ENCODE measurements around the gene PEPD.

PEPD gene

DNA sequence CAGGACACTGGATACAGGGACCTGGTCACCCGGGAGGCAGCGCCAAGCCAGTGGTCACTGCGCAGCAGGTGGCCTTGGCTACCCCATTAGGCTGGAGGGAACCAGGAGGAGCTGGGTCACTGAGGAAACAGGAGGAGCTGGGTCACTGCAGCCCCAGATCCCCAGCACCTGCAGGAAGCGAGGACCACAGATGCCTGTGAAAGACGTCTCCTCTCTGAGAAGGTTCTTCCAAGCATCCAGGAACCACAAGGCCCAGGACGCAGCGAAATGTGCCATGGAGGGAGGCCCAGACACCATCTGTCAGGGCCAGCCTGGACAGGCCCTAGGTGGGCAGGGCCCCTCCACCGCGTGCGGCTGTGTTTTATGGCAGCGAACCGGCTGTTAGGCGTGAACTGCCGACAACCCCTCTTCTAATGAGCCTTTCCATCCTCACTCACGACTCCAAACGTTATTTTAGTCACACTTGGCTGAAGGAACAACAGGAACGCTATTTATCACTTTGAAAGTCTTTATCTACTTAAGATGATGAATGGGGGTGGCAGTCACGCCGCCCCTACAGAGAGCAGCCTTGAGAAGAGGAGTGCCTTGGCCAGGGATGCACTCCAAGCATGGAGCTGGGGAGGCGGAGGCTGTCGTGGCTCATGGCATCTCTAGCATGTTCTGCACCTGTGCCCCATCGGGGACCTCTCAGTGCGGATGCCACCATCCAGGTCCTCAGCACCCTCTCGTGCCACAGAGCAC, 94.8 kb downstream of the PEPD start:
- no peaks in the 10 kb centered on the region for H3K4me1 ChIP-seq (ENCODE audit: insufficient read depth, low read length)
- H3K36me3 ChIP-seq (ENCODE audit: insufficient read depth, low read length), result no peaks in the 10 kb centered on the region
- H3K27me3 ChIP-seq (ENCODE audit: insufficient read depth, low read length), result no peaks in the 10 kb centered on the region
- no peaks in the 10 kb centered on the region for H3K9me3 ChIP-seq (ENCODE audit: low read length)
- no peak overlapping the region for H3K4me3 ChIP-seq (ENCODE audit: low read length)
- no peak overlapping the region for H2AFZ ChIP-seq (ENCODE audit: low read depth, low read length)

GRCh38 chr19:33424181-33424580, 97.4 kb downstream of the PEPD start:
- no peak overlapping the region for H2AFZ ChIP-seq (ENCODE audit: low read depth, low read length)
- no peak overlapping the region for H3K4me3 ChIP-seq (ENCODE audit: low read length)
- no peaks in the 10 kb centered on the region for H3K27me3 ChIP-seq (ENCODE audit: insufficient read depth, low read length)
- no peaks in the 10 kb centered on the region for H3K36me3 ChIP-seq (ENCODE audit: insufficient read depth, low read length)
- peaks cover 9% of the 10 kb centered on the region for H3K4me1 ChIP-seq (ENCODE audit: insufficient read depth, low read length)
- H3K9me3 ChIP-seq (ENCODE audit: low read length), result no peaks in the 10 kb centered on the region

- no peaks in the 10 kb centered on the region for H3K36me3 ChIP-seq (ENCODE audit: insufficient read depth, low read length)
These were observed 99.0 kb downstream of the PEPD start for GRCh38 chr19:33422369-33423180.

GRCh38 chr19:33421368-33421767, 100.2 kb downstream of the PEPD start:
- Histone ChIP-seq H2AFZ (ENCODE audit: low read depth, low read length) (no peak overlapping the region), H3K4me1 (ENCODE audit: insufficient read depth, low read length) (peaks cover 14% of the 10 kb centered on the region), H3K4me3 (ENCODE audit: low read length) (no peak overlapping the region), H3K27me3 (ENCODE audit: insufficient read depth, low read length) (no peaks in the 10 kb centered on the region), H3K36me3 (ENCODE audit: insufficient read depth, low read length) (no peaks in the 10 kb centered on the region), H3K9me3 (ENCODE audit: low read length) (no peaks in the 10 kb centered on the region)

More at GRCh38 chr19:33422369-33423180, 99.0 kb downstream of the PEPD start:
- H3K27me3 ChIP-seq (ENCODE audit: insufficient read depth, low read length), result no peaks in the 10 kb centered on the region
- no peak overlapping the region for H2AFZ ChIP-seq (ENCODE audit: low read depth, low read length)
- H3K9me3 ChIP-seq (ENCODE audit: low read length), result no peaks in the 10 kb centered on the region
- H3K4me3 ChIP-seq (ENCODE audit: low read length), result no peak overlapping the region
- peaks cover 14% of the 10 kb centered on the region for H3K4me1 ChIP-seq (ENCODE audit: insufficient read depth, low read length)

- Histone ChIP-seq H2AFZ (ENCODE audit: low read depth, low read length) (no peak overlapping the region), H3K9me3 (ENCODE audit: low read length) (no peaks in the 10 kb centered on the region), H3K4me3 (ENCODE audit: low read length) (no peak overlapping the region), H3K27me3 (ENCODE audit: insufficient read depth, low read length) (no peaks in the 10 kb centered on the region), H3K36me3 (ENCODE audit: insufficient read depth, low read length) (no peaks in the 10 kb centered on the region), H3K4me1 (ENCODE audit: insufficient read depth, low read length) (peaks cover 14% of the 10 kb centered on the region)
These were observed 100.8 kb downstream of the PEPD start for GRCh38 chr19:33420821-33421220.

GRCh38 chr19:33419788-33420130, 101.8 kb downstream of the PEPD start:
- no peak overlapping the region for H2AFZ ChIP-seq (ENCODE audit: low read depth, low read length)
- H3K9me3 ChIP-seq (ENCODE audit: low read length), result no peaks in the 10 kb centered on the region
- no peaks in the 10 kb centered on the region for H3K36me3 ChIP-seq (ENCODE audit: insufficient read depth, low read length)
- H3K4me1 ChIP-seq (ENCODE audit: insufficient read depth, low read length), result peaks cover 14% of the 10 kb centered on the region
- H3K27me3 ChIP-seq (ENCODE audit: insufficient read depth, low read length), result no peaks in the 10 kb centered on the region
- H3K4me3 ChIP-seq (ENCODE audit: low read length), result no peak overlapping the region

GRCh38 chr19:33418871-33419787, 102.5 kb downstream of the PEPD start:
- H3K36me3 ChIP-seq (ENCODE audit: insufficient read depth, low read length), result no peaks in the 10 kb centered on the region
- H3K27me3 ChIP-seq (ENCODE audit: insufficient read depth, low read length), result no peaks in the 10 kb centered on the region
- H3K4me1 ChIP-seq (ENCODE audit: insufficient read depth, low read length), result peaks cover 14% of the 10 kb centered on the region
- no peak overlapping the region for H3K4me3 ChIP-seq (ENCODE audit: low read length)
- H2AFZ ChIP-seq (ENCODE audit: low read depth, low read length), result no peak overlapping the region
- no peaks in the 10 kb centered on the region for H3K9me3 ChIP-seq (ENCODE audit: low read length)

DNA sequence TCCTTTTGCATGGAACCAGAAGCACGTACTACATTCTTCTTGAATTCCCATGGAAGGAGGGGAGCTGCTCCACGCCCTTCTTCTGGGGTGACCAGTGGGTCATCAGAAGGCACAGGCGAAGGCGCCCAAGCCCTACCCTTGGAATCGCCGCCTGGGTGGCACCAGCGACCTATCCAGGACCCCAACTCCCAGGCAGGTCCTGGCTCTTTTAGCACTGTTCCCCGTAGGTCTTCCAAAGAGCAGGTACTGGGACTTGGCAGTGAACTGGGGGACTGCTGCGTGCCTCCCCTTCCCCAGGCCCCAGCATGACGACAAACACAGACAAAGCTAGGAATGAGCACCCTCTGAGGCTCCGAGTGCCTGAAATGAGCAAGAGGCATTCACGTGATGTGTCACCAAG, 103.1 kb downstream of the PEPD start:
- H3K36me3 ChIP-seq (ENCODE audit: insufficient read depth, low read length), result no peaks in the 10 kb centered on the region
- no peaks in the 10 kb centered on the region for H3K27me3 ChIP-seq (ENCODE audit: insufficient read depth, low read length)
- peaks cover 14% of the 10 kb centered on the region for H3K4me1 ChIP-seq (ENCODE audit: insufficient read depth, low read length)
- H3K9me3 ChIP-seq (ENCODE audit: low read length), result no peaks in the 10 kb centered on the region
- no peak overlapping the region for H2AFZ ChIP-seq (ENCODE audit: low read depth, low read length)
- no peak overlapping the region for H3K4me3 ChIP-seq (ENCODE audit: low read length)

DNA sequence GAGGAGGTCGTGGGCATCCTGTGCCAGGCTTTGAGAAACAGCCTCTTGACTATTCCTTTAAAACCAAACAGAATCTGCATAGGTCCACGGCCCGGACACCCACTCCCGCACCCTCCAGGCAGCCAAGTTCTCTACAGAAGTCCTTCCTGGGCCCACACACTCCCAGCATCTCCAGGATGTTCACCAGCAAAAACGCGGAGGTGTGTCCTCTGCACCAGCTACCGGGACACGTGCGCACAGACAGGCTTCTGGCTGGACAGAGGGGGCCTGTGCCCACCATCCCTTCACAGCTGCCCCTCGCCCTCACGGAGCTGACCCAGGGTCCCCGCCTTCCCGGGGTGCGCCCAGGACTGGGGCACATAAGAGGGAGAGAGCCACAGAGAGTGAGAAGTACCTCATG, 103.8 kb downstream of the PEPD start:
- H3K9me3 ChIP-seq (ENCODE audit: low read length), result no peaks in the 10 kb centered on the region
- peaks cover 14% of the 10 kb centered on the region for H3K4me1 ChIP-seq (ENCODE audit: insufficient read depth, low read length)
- no peak overlapping the region for H3K4me3 ChIP-seq (ENCODE audit: low read length)
- H3K27me3 ChIP-seq (ENCODE audit: insufficient read depth, low read length), result no peaks in the 10 kb centered on the region
- H3K36me3 ChIP-seq (ENCODE audit: insufficient read depth, low read length), result no peaks in the 10 kb centered on the region
- H2AFZ ChIP-seq (ENCODE audit: low read depth, low read length), result no peak overlapping the region

GRCh38 chr19:33416307-33417215, 105.0 kb downstream of the PEPD start:
- Histone ChIP-seq H3K36me3 (ENCODE audit: insufficient read depth, low read length) (no peaks in the 10 kb centered on the region), H3K4me1 (ENCODE audit: insufficient read depth, low read length) (peaks cover 14% of the 10 kb centered on the region), H3K27me3 (ENCODE audit: insufficient read depth, low read length) (no peaks in the 10 kb centered on the region), H2AFZ (ENCODE audit: low read depth, low read length) (no peak overlapping the region), H3K9me3 (ENCODE audit: low read length) (no peaks in the 10 kb centered on the region), H3K4me3 (ENCODE audit: low read length) (no peak overlapping the region)

DNA sequence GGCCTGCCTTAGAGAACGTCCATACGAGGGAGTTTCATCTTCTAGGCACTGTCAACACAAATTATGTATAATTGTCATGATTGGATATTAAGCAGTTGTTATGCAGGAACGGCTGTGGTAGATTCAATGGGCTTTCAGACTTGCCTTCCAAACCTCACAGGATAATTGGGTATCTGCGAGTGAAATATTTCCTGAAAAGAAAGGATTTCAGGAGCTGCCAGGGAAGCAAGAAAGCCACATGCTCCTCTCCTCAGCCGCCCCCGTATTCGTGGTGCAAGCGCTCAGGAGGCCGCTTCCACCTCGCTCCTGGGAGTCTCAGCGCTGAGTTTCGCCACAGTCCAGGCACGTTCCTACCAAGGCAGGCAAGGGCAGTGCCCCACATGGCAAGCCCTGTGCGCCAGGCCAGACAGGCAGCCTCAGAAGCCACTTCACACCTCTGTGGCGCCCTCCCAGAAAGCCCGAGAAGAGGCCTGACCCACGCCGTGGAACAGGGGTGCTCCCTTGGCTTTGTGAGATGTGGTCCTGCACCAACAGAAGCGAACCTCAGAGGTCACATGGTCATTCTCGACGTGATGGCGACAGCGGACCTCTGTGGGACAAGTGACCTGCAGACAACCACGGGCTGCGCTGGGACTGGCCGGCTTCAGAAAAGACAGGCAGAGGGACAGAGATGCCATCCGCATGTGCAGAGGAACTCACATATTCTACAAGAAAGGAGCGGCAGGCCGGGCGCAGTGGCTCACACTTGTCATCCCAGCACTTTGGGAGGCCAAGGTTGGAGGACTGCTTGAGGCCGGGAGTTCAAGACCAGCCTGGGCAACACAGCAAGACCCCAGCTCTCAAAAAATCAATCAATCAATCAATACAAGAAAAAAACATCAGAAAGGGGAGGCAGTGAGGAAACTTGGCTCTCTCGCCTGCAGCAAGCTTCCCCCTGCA, 106.7 kb downstream of the PEPD start:
- Histone ChIP-seq H3K27me3 (ENCODE audit: insufficient read depth, low read length) (no peaks in the 10 kb centered on the region), H2AFZ (ENCODE audit: low read depth, low read length) (no peak overlapping the region), H3K9me3 (ENCODE audit: low read length) (no peaks in the 10 kb centered on the region), H3K4me3 (ENCODE audit: low read length) (no peak overlapping the region), H3K4me1 (ENCODE audit: insufficient read depth, low read length) (peaks cover 13% of the 10 kb centered on the region), H3K36me3 (ENCODE audit: insufficient read depth, low read length) (no peaks in the 10 kb centered on the region)

All from neuron (in vitro differentiated cells).